Vagina (tissue), 2 donors: ENCODE measurements around the gene ZSCAN10. TPM values are rescaled to one million over a fixed set of nuclear protein-coding genes. Genes with fewer than 3 reads are reported as not detected.

Experiments used
- DNase-seq, 2 donors: peaks; one replicate each; pipeline ENCODE4 v3.0.0-alpha.2; 2017; ENCODE audit errors: extremely low spot score in 2 of 2
- H3K27ac ChIP-seq: fragments of 200-600 bp; sonication (generic); one replicate; pipeline ENCODE4 v1.5.1; 2019
- H3K27me3 ChIP-seq: fragments of 200-600 bp; sonication (generic); one replicate; pipeline ENCODE4 v1.5.1; 2019
- H3K36me3 ChIP-seq, 2 donors: fragments of 200-600 bp; sonication (generic); one replicate each; pipeline ENCODE4 v1.5.1; 2017 to 2019
- H3K4me1 ChIP-seq: fragments of 200-600 bp; sonication (generic); one replicate; pipeline ENCODE4 v1.5.1; 2019
- H3K4me3 ChIP-seq, 2 donors: fragments of 200-600 bp; sonication (generic); 1 replicate in 1 of 2; 2 replicates in 1 of 2; pipeline ENCODE4 v1.5.1; 2016 to 2019
- H3K9me3 ChIP-seq: fragments of 200-600 bp; sonication (generic); one replicate; pipeline ENCODE4 v1.5.1; 2019
- POLR2A ChIP-seq, 2 donors: fragments of 450-650 bp; IDR thresholded peaks; one replicate each; pipeline ENCODE4 v1.6.1; 2017; ENCODE audit warnings: antibody characterized with exemption in 2 of 2, mild to moderate bottlenecking in 2 of 2, moderate library complexity in 2 of 2
- POLR2AphosphoS5 ChIP-seq, 2 donors: sonication (generic); formaldehyde crosslinking; IDR thresholded peaks; one replicate each; pipeline ENCODE4 v1.9.0; 2017; ENCODE audit warnings: antibody characterized with exemption in 2 of 2, mild to moderate bottlenecking in 2 of 2, low read depth in 1 of 2; ENCODE audit not compliant: insufficient read depth in 1 of 2
- intact Hi-C: fragments of 100-400 bp; cut with DNase I; formaldehyde crosslinking; loops from one replicate; pipeline ENCODE4 v1.15.1; 2023
- total RNA-seq: library from RNA; depleted of rRNA; stranded (reverse); fragments of >200 nt; gene quantifications from one replicate; pipeline ENCODE4 v1.2.3, GENCODE V29; 2016
- TF ChIP-seq, protein P1 (sequence below), 3 experiments: fragments of 450-650 bp in 2 of 3; fragments of 200-600 bp in 1 of 3; sonication (generic) in 1 of 3; IDR thresholded peaks; one replicate each; pipeline ENCODE4 v1.5.1; 2017 to 2019; ENCODE audit warnings: antibody characterized with exemption in 3 of 3, mild to moderate bottlenecking in 2 of 3, moderate library complexity in 2 of 3

The ZSCAN10 gene
- total RNA-seq, 1 donor from 2014 or later, result not detected

DNA sequence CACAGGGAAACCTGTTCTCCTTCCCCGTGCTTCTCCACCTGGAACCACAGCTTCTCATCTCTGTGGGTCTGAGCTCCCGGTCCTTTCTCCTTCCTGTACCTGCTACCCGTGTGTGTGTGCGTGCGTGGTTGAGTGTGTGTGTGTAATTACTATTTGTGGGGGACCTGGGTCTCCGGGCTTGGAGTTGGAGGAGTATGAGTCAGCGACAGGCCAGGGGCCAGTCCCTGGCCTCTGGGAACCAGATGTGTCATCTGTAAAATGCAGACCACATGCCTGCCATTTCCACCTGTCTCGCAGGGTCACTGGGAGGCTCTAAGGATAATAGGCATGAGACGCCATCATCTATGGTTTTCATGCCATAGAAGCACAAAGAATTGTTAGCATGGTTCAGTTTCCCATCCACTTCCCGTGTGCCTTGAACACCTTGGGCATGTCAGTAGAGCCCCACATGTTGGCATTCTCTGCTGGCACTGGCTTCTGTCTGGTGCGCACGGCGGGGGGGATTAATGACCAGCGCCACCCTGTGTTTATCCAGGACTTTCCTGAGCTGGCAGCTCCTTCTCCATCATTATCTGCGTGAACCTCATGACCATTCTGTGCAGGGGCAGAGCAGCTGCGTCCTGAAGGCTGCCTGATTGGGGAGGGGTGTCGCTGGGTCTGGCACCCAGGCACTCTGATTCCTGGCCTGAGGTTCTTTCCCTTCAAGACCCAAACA is 14.8 kb upstream of the ZSCAN10 start:
- Histone ChIP-seq H3K27ac (no peak overlapping the region), H3K36me3 (peaks cover 0 to 10% of the 10 kb centered on the region in 2 donors), H3K9me3 (no peaks in the 10 kb centered on the region), H3K4me1 (peaks cover 31% of the 10 kb centered on the region), H3K27me3 (no peaks in the 10 kb centered on the region), H3K4me3 (peak overlapping the region; percentile 72 to 88)
- DNase-seq, result no peak
- TF ChIP-seq, protein P1, sequence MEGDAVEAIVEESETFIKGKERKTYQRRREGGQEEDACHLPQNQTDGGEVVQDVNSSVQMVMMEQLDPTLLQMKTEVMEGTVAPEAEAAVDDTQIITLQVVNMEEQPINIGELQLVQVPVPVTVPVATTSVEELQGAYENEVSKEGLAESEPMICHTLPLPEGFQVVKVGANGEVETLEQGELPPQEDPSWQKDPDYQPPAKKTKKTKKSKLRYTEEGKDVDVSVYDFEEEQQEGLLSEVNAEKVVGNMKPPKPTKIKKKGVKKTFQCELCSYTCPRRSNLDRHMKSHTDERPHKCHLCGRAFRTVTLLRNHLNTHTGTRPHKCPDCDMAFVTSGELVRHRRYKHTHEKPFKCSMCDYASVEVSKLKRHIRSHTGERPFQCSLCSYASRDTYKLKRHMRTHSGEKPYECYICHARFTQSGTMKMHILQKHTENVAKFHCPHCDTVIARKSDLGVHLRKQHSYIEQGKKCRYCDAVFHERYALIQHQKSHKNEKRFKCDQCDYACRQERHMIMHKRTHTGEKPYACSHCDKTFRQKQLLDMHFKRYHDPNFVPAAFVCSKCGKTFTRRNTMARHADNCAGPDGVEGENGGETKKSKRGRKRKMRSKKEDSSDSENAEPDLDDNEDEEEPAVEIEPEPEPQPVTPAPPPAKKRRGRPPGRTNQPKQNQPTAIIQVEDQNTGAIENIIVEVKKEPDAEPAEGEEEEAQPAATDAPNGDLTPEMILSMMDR (IDR thresholded peaks at IDR 0.05), result no peak
- TF ChIP-seq POLR2A (IDR thresholded peaks at IDR 0.05), result no peak
- TF ChIP-seq POLR2AphosphoS5 (IDR thresholded peaks at IDR 0.05; ENCODE audit: insufficient read depth in 1 of 2, low read depth in 1 of 2), result no peak
- intact Hi-C loops, result loop anchor here (5.0 kb wide), 1 partner anchor 57 kb away; no protein-coding TSS in a partner anchor

DNA sequence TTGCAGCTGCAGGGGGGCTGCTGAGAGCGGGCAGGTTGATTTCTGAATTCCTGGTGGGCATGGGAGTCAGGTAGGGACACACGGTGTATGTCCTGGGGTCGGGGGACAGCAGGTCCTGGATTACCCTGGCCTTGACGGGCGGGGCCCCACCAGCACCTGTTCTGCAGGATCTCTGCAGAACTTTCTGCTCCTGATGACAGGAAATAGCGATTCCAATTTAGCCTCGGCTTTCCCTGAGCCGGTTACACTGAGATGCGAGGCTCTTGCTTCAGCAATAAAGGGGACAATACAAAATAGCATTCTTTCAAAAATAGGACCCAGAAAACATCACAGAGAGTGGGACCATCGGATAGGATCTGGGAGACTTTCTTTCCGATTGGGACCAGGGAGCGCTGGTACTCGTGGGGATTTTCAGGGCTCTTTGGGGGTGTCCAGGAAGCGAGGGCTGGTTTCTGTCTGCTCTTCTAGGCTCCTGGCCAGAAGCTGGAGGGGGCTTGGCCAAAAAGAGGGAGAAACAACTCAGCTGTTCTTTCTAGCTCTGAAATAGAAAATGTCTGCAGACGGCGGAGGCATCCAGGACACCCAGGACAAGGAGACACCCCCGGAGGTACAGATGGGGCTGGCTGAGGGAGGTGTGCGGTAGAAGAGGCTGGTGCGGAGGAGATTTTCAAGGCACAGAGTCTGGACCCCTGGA is 13.9 kb upstream of the ZSCAN10 start:
- H3K27me3 ChIP-seq, result no peaks in the 10 kb centered on the region
- peak overlapping the region; percentile 42 for H3K27ac ChIP-seq
- intact Hi-C loops, result loop anchor here (5.0 kb wide), 1 partner anchor 56 kb away; no protein-coding TSS in a partner anchor
- no peak for DNase-seq
- peak overlapping the region; percentile 72 to 88 for H3K4me3 ChIP-seq
- H3K36me3 ChIP-seq, result peaks cover 0 to 1% of the 10 kb centered on the region in 2 donors
- TF ChIP-seq POLR2A (IDR thresholded peaks at IDR 0.05), result no peak
- TF ChIP-seq POLR2AphosphoS5 (IDR thresholded peaks at IDR 0.05; ENCODE audit: insufficient read depth in 1 of 2, low read depth in 1 of 2), result no peak
- TF ChIP-seq, protein P1 (IDR thresholded peaks at IDR 0.05), result no peak
- peaks cover 31% of the 10 kb centered on the region for H3K4me1 ChIP-seq
- no peaks in the 10 kb centered on the region for H3K9me3 ChIP-seq

DNA sequence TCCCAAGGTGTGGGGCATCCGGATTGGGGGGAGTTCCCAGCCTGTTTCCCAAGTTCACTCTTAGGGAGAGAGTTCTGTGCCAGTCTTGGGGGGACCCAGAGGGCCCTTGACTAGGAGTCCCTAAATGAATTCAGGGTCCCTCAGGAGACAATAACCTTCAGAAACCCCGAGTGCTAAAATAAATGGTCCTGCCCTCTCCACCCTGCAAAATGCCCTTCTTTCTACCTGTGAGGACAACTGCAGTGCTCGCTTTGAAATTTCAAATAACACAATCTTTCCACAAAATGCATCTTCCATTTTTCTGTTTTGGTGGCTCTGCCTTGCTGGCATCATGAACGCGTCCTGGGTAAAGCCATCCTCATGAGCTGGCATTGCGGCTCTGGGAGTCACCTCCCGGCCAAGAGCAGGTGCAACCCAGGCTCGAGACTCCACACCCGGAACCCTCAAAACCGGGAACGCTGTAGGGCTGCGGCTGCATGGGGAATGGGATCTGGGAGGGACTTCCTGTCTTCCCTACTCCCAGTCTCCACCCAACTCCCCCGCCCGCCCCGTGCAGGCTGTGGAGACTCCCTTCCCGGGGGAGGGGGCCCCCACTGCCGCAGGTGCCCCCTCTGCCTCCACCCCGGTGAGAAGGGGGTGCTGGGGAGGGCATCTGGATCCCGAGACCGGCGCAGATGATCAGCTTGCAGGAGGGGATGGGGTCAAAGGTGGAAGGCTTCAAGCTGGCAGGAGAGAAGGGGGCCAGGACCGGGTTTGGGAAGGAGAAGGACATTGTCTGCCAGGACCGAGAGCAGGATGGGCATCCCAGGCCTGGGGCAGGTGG is 13.2 kb upstream of the ZSCAN10 start, which contains the start of gene ZNF205:
ZNF205 (plus strand) TSS at position 529 of the 823 bp plus-strand sequence. CDS start 845 bp downstream, outside the sequence.
- Histone ChIP-seq H3K4me3 (peak within 1 kb of the TSS; percentile 72 to 88), H3K4me1 (peaks cover 32% of the 10 kb centered on the region), H3K27ac (peak within 1 kb of the TSS; percentile 42), H3K27me3 (no peaks in the 10 kb centered on the region), H3K9me3 (no peaks in the 10 kb centered on the region), H3K36me3 (no peaks in the 10 kb centered on the region)
- no peak for DNase-seq
- intact Hi-C loops, result loop anchor here (5.0 kb wide), 1 partner anchor 55 kb away; no protein-coding TSS in a partner anchor
- TF ChIP-seq POLR2A (IDR thresholded peaks at IDR 0.05) (no peak), POLR2AphosphoS5 (IDR thresholded peaks at IDR 0.05; ENCODE audit: insufficient read depth in 1 of 2, low read depth in 1 of 2) (peak; percentile 32 to 66)
- TF ChIP-seq, protein P1 (IDR thresholded peaks at IDR 0.05), result no peak

DNA sequence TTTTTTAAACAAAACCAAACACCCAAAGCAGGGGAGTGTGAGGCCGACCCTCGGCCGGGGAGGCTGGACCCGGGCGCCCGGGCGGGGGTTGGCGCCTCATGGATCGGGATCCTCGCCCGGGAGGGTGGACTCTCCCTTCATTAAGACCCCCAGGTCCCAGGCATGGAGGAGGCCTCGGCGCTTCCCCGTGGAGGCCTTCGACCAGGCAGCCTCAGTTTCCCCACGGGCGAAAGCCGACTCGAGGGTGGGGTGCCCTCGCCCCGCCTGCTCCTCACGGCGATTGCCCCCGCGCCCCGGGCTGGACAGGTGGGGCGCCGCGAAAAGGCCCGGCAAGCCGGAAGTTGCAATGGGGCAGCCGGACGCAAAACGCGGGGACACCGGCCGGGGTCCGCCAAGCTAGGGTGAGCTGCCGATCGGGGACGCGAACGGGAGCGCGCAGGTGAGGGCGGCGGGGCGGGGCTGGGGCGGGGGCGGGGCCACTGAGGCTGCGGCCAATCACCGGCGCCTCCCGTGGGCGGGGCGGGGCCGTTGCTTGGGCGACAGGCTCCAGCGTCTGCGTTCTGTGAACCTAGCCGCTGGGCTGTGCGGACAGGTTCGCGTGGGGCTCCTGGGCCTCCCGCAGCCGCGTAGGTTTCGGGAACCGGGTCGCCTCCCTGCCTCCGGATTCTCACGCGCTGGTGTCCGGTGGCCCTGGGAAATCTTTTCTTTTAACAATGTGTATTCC is 7.3 kb upstream of the ZSCAN10 start:
- no peaks in the 10 kb centered on the region for H3K36me3 ChIP-seq
- TF ChIP-seq POLR2A (IDR thresholded peaks at IDR 0.05), result no peak
- TF ChIP-seq POLR2AphosphoS5 (IDR thresholded peaks at IDR 0.05; ENCODE audit: insufficient read depth in 1 of 2, low read depth in 1 of 2), result peak; percentile 51 to 61
- TF ChIP-seq, protein P1 (IDR thresholded peaks at IDR 0.05), result no peak
- intact Hi-C loops, result no loop called here
- no peaks in the 10 kb centered on the region for H3K9me3 ChIP-seq
- peak overlapping the region; percentile 62 to 76 for H3K4me3 ChIP-seq
- DNase-seq, result peak in 1 of 2 donors; percentile 90
- H3K27ac ChIP-seq, result peak overlapping the region; percentile 76
- H3K27me3 ChIP-seq, result no peaks in the 10 kb centered on the region
- H3K4me1 ChIP-seq, result peaks cover 7% of the 10 kb centered on the region
